ENCODE data around the gene BORCS6.

The BORCS6 gene

GRCh38 chr17:8227238-8227581 is 37.2 kb upstream of the BORCS6 start:
- Histone ChIP-seq H3K36me3 (ENCODE audit: low read length) (no peaks in the 10 kb centered on the region), H3K27ac (ENCODE audit: low read depth, low read length) (no peak overlapping the region), H3F3A (ENCODE audit: insufficient read depth) (peaks cover 13% of the 10 kb centered on the region; the same call in 1 of the 2 replicates), H3K4me3 (ENCODE audit: insufficient read depth, low read length, poor library complexity, severe bottlenecking) (no peak overlapping the region), H3K27me3 (ENCODE audit: low read length) (no peaks in the 10 kb centered on the region), H3K9me2 (replicated peaks; ENCODE audit: insufficient read depth, low read length) (no peaks in the 10 kb centered on the region), H3K4me2 (ENCODE audit: low read depth, low read length, poor library complexity, severe bottlenecking) (no peak overlapping the region), H3K79me2 (ENCODE audit: insufficient read depth, low read length) (no peaks in the 10 kb centered on the region), H3K9me3 (ENCODE audit: insufficient read depth, low read length) (no peaks in the 10 kb centered on the region), H2AFZ (ENCODE audit: low read depth, low read length, severe bottlenecking) (no peak overlapping the region), H4K20me1 (ENCODE audit: low read depth, low read length) (no peaks in the 10 kb centered on the region), H3K9ac (ENCODE audit: low read length) (no peak overlapping the region)
- TF ChIP-seq CTCF (IDR thresholded peaks at IDR 0.05; ENCODE audit: insufficient read depth, low read length, poor library complexity, severe bottlenecking) (no peak), EZH2phosphoT487 (conservative IDR thresholded peaks at IDR 0.05; ENCODE audit: low read length) (no peak)

DNA sequence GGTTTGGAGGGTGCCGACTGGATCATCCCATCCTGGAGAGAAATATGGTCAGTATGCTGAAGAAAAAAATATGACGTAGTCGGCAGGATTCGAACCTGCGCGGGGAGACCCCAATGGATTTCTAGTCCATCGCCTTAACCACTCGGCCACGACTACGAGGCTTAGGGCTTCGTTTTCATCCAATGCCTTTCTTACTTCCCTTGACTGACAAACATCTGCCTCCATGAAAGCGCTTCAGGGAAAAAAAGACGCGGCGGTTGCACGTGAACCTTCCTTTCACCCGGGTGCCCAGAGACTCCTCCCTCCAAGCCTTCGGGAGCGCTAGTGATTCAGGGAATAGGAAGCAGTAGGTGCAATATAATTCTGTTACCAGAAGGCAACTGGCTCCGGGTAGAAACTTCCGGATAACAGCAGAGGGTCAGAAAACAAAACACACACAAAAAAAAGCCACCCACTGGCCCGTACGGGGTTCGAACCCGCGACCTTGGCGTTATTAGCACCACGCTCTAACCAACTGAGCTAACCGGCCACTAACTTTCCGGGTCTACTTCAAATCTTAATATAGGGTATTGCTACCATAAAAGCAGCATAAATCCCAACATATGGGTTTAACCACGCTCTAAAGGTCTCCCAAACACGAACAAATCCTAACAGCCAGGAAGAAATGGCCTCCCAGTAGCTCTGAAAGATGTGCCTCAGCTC is 36.7 kb upstream of the BORCS6 start:
- Histone ChIP-seq H2AFZ (ENCODE audit: low read depth, low read length, severe bottlenecking) (no peak overlapping the region), H3K27me3 (ENCODE audit: low read length) (no peaks in the 10 kb centered on the region), H3K4me2 (ENCODE audit: low read depth, low read length, poor library complexity, severe bottlenecking) (no peak overlapping the region), H3K9me3 (ENCODE audit: insufficient read depth, low read length) (no peaks in the 10 kb centered on the region), H3K9me2 (replicated peaks; ENCODE audit: insufficient read depth, low read length) (no peaks in the 10 kb centered on the region), H3K9ac (ENCODE audit: low read length) (no peak overlapping the region), H3K79me2 (ENCODE audit: insufficient read depth, low read length) (no peaks in the 10 kb centered on the region), H3F3A (ENCODE audit: insufficient read depth) (peaks cover 18% of the 10 kb centered on the region), H3K27ac (ENCODE audit: low read depth, low read length) (no peak overlapping the region), H4K20me1 (ENCODE audit: low read depth, low read length) (no peaks in the 10 kb centered on the region), H3K36me3 (ENCODE audit: low read length) (no peaks in the 10 kb centered on the region), H3K4me3 (ENCODE audit: insufficient read depth, low read length, poor library complexity, severe bottlenecking) (no peak overlapping the region)
- TF ChIP-seq CTCF (IDR thresholded peaks at IDR 0.05; ENCODE audit: insufficient read depth, low read length, poor library complexity, severe bottlenecking) (no peak), EZH2phosphoT487 (conservative IDR thresholded peaks at IDR 0.05; ENCODE audit: low read length) (no peak)

GRCh38 chr17:8225813-8226535 is 36.0 kb upstream of the BORCS6 start:
- TF ChIP-seq CTCF (IDR thresholded peaks at IDR 0.05; ENCODE audit: insufficient read depth, low read length, poor library complexity, severe bottlenecking) (no peak), EZH2phosphoT487 (conservative IDR thresholded peaks at IDR 0.05; ENCODE audit: low read length) (no peak)
- Histone ChIP-seq H3K4me2 (ENCODE audit: low read depth, low read length, poor library complexity, severe bottlenecking) (no peak overlapping the region), H3K9me2 (replicated peaks; ENCODE audit: insufficient read depth, low read length) (no peaks in the 10 kb centered on the region), H3K27ac (ENCODE audit: low read depth, low read length) (no peak overlapping the region), H3K9ac (ENCODE audit: low read length) (no peak overlapping the region), H3K9me3 (ENCODE audit: insufficient read depth, low read length) (no peaks in the 10 kb centered on the region), H3K36me3 (ENCODE audit: low read length) (no peaks in the 10 kb centered on the region), H3K4me3 (ENCODE audit: insufficient read depth, low read length, poor library complexity, severe bottlenecking) (no peak overlapping the region), H2AFZ (ENCODE audit: low read depth, low read length, severe bottlenecking) (no peak overlapping the region), H3F3A (ENCODE audit: insufficient read depth) (peaks cover 23% of the 10 kb centered on the region), H3K27me3 (ENCODE audit: low read length) (no peaks in the 10 kb centered on the region), H3K79me2 (ENCODE audit: insufficient read depth, low read length) (no peaks in the 10 kb centered on the region), H4K20me1 (ENCODE audit: low read depth, low read length) (no peaks in the 10 kb centered on the region)

Data from SU-DHL-6 (cell line).